Right lobe of liver (tissue), 6 donors: ENCODE data around the gene TLE6. TPM values are rescaled to one million over a fixed set of nuclear protein-coding genes. Genes with fewer than 3 reads are reported as not detected.

Source experiments
- ATAC-seq, 4 donors: fragments of 200-7000 bp; cut with Tn5 transposase; one replicate each; pipeline ENCODE4 v1.9.1; 2020; ENCODE audit warnings: mild to moderate bottlenecking in 4 of 4, moderate library complexity in 4 of 4
- DNase-seq, 3 donors: peaks; one replicate each; pipeline ENCODE4 v3.0.0-alpha.2; 2020
- H3K27ac ChIP-seq, 3 donors: fragments of 200-600 bp; one replicate each; pipeline ENCODE4 v1.8.0; 2022
- H3K27me3 ChIP-seq, 2 donors: fragments of 200-600 bp; one replicate each; pipeline ENCODE4 v1.8.0; 2022
- H3K36me3 ChIP-seq, 4 donors: fragments of 200-600 bp; sonication (generic) in 1 of 4; one replicate each; pipeline versions ENCODE4 v1.5.1 to v1.8.0; 2017 to 2022; ENCODE audit warnings: control low read depth in 1 of 4
- H3K4me1 ChIP-seq, 4 donors: fragments of 200-600 bp; sonication (generic) in 1 of 4; one replicate each; pipeline versions ENCODE4 v1.5.1 to v1.8.0; 2017 to 2022; ENCODE audit warnings: control low read depth in 1 of 4
- H3K4me3 ChIP-seq, 3 donors: fragments of 200-600 bp; one replicate each; pipeline ENCODE4 v1.8.0; 2022
- H3K9me3 ChIP-seq, 4 donors: fragments of 200-600 bp; sonication (generic) in 1 of 4; one replicate each; pipeline versions ENCODE4 v1.5.1 to v1.8.0; 2017 to 2022; ENCODE audit warnings: control low read depth in 1 of 4
- CTCF ChIP-seq, 4 donors: fragments of 200-600 bp in 3 of 4; fragments of 450-650 bp in 1 of 4; IDR thresholded peaks; one replicate each; pipeline versions ENCODE4 v1.5.1 to v1.8.0; 2016 to 2022; ENCODE audit warnings: antibody characterized with exemption in 4 of 4, mild to moderate bottlenecking in 2 of 4
- POLR2A ChIP-seq: fragments of 450-650 bp; IDR thresholded peaks from one replicate; pipeline ENCODE4 v1.6.1; 2017; ENCODE audit warnings: antibody characterized with exemption, mild to moderate bottlenecking
- WGBS: methylation state at CpG from one replicate; pipeline ENCODE4 v1.1.6; 2018; ENCODE audit warnings: low coverage, low lambda C conversion rate; ENCODE audit not compliant: insufficient coverage; ENCODE audit errors: missing lambda C conversion rate; 5-methylcytosine and 5-hydroxymethylcytosine counted together
- intact Hi-C, 2 donors: fragments of 100-400 bp; cut with DNase I; formaldehyde crosslinking; loops; one replicate each; pipeline versions ENCODE4 v1.11.2 to v1.14.1; 2022
- total RNA-seq, 6 experiments: library from RNA; depleted of rRNA in 2 of 6; stranded (reverse); fragments of >200 nt in 2 of 6; fragmentation: NEBNext Ultra II Directional in 3 of 6; extraction: Animal tissue kit (Norgen Biotek cat#: 25700) in 3 of 6; gene quantifications; one replicate each; pipeline versions ENCODE4 v1.1.0 to v1.2.4, GENCODE V29; 2016 to 2023
- donor health status: DM: no; HTN: yes; CAD: no.
- donor health status: DM: no; HTN: no; CAD: no.
- donor health status: DM: no; HTN: no; CAD: no.
- donor health status: DM: no; HTN: yes; CAD: no.
- donor health status: DM: no; HTN: yes; CAD: no.

The TLE6 gene
- total RNA-seq, 6 experiments from 2014 or later = 2.3 to 8.9 (median 4.6) TPM

- H3K27ac ChIP-seq = peak overlapping the region in 2 of 3 donors; percentile 4 to 13
- no peaks in the 10 kb centered on the region for H3K36me3 ChIP-seq
- no peak for TF ChIP-seq CTCF (IDR thresholded peaks at IDR 0.05)
- intact Hi-C loops = loop anchor here in 1 of 2 donors (10.0 kb wide), 1 partner anchor 64 kb away; no protein-coding TSS in a partner anchor
- 67% methylated on average over 5 of the region's 9 CpGs for WGBS
- peaks cover 0 to 17% (median 10%) of the 10 kb centered on the region in 4 donors for H3K4me1 ChIP-seq
- no peak overlapping the region for H3K4me3 ChIP-seq
- no peaks in the 10 kb centered on the region for H3K27me3 ChIP-seq
- DNase-seq (no peak), ATAC-seq (peak in 3 of 4 donors; percentile 18 to 45 (median 21))
- H3K9me3 ChIP-seq = no peaks in the 10 kb centered on the region
Observed at GRCh38 chr19:2970201-2970835, 7.0 kb upstream of the TLE6 start.

GRCh38 chr19:2973229-2973628 is 4.1 kb upstream of the TLE6 start:
- no peak for DNase-seq
- peaks cover 0 to 38% (median 18%) of the 10 kb centered on the region in 4 donors for H3K4me1 ChIP-seq
- no peaks in the 10 kb centered on the region for H3K9me3 ChIP-seq
- H3K27ac ChIP-seq = peak overlapping the region in 1 of 3 donors; percentile 24
- ATAC-seq = no peak
- intact Hi-C loops = loop anchor here in 1 of 2 donors (10.0 kb wide), 1 partner anchor 62 kb away; no protein-coding TSS in a partner anchor
- no peak overlapping the region for H3K4me3 ChIP-seq
- 73% methylated on average over 8 of the region's 8 CpGs for WGBS
- TF ChIP-seq POLR2A = no peak
- H3K27me3 ChIP-seq = no peaks in the 10 kb centered on the region
- no peaks in the 10 kb centered on the region for H3K36me3 ChIP-seq

- no peak for TF ChIP-seq POLR2A
- no peak for TF ChIP-seq CTCF (IDR thresholded peaks at IDR 0.05)
- peak in 1 of 3 donors; percentile 55 for DNase-seq
- peak overlapping the region in 2 of 3 donors; percentile 26 to 29 for H3K27ac ChIP-seq
Observed at GRCh38 chr19:2974342-2975041, 2.9 kb upstream of the TLE6 start.

GRCh38 chr19:2976609-2977000 is 759 bp upstream of the TLE6 start:
- H3K36me3 ChIP-seq = no peaks in the 10 kb centered on the region
- no peak for DNase-seq
- H3K27me3 ChIP-seq = no peaks in the 10 kb centered on the region
- WGBS = 6% methylated on average over 9 of the region's 15 CpGs
- intact Hi-C loops = loop anchor here in 1 of 2 donors (10.0 kb wide), 1 partner anchor 58 kb away; no protein-coding TSS in a partner anchor
- peak overlapping the region; percentile 27 to 50 (median 49) for H3K4me3 ChIP-seq
- peak in 1 of 4 donors; percentile 2 for ATAC-seq
- H3K27ac ChIP-seq = no peak overlapping the region
- H3K4me1 ChIP-seq = peaks cover 0 to 30% (median 12%) of the 10 kb centered on the region in 4 donors
- TF ChIP-seq POLR2A = no peak
- TF ChIP-seq CTCF (IDR thresholded peaks at IDR 0.05) = no peak
- no peaks in the 10 kb centered on the region for H3K9me3 ChIP-seq

More at GRCh38 chr19:2974342-2975041, 2.9 kb upstream of the TLE6 start:
- no peaks in the 10 kb centered on the region for H3K9me3 ChIP-seq
- H3K27me3 ChIP-seq = no peaks in the 10 kb centered on the region
- no peak overlapping the region for H3K4me3 ChIP-seq
- H3K36me3 ChIP-seq = no peaks in the 10 kb centered on the region
- intact Hi-C loops = loop anchor here in 1 of 2 donors (10.0 kb wide), 1 partner anchor 60 kb away; no protein-coding TSS in a partner anchor
- WGBS = 26% methylated on average over 13 of the region's 14 CpGs
- peak in 3 of 4 donors; percentile 3 to 20 (median 6) for ATAC-seq
- H3K4me1 ChIP-seq = peaks cover 0 to 30% (median 12%) of the 10 kb centered on the region in 4 donors
